ENCODE measurements around the gene TSEN34.
A peak's percentile ranks its signal among the peaks of the same experiment; 100 is the strongest.
"Not testable (repeated sequence)": the region's sequence is repeated elsewhere in the genome, so short reads cannot be mapped to it uniquely, and the experiment has no call there.

The TSEN34 gene

DNA sequence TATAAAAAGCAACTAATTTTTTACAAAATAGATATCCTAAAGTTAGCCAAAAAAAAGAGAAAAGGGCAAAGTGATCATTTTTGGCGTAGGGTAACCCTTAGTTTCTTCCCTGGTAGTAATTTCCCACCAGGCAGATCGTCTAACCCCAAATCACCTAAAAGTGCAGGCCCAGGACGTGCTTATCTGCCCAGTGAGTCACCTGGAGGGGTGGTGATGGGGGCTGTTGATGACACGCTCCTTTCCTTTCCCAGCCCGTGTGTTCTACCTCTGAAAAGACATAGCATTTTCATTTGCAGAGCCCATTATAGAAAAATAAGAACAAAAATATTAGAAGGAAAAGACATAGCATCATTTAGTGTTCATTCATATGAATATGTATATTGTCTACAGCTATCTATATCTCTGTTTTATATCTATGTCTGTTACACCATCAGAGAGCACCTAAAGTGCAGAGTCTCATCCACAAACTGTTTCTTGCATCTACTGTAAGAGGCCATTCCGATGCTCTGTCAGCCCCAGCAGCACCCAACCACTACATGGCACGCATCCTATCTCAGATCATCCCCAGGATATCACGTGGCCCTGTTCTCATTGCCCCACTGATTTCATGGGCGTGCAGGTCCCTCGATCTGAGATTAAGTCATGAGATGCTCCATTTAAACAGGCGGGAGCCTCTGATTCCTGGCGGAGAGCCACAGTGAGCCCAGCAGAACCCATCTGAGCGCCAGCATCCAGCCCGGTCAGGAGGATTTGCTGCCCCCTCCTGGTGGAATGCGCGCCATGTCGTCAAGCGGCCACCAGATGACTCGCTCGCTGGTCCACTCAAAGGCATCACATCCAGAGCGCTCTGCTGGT, 40.2 kb downstream of the TSEN34 start:
- H3K27ac ChIP-seq = peak overlapping the region; percentile 98
- TF ChIP-seq, protein P1, sequence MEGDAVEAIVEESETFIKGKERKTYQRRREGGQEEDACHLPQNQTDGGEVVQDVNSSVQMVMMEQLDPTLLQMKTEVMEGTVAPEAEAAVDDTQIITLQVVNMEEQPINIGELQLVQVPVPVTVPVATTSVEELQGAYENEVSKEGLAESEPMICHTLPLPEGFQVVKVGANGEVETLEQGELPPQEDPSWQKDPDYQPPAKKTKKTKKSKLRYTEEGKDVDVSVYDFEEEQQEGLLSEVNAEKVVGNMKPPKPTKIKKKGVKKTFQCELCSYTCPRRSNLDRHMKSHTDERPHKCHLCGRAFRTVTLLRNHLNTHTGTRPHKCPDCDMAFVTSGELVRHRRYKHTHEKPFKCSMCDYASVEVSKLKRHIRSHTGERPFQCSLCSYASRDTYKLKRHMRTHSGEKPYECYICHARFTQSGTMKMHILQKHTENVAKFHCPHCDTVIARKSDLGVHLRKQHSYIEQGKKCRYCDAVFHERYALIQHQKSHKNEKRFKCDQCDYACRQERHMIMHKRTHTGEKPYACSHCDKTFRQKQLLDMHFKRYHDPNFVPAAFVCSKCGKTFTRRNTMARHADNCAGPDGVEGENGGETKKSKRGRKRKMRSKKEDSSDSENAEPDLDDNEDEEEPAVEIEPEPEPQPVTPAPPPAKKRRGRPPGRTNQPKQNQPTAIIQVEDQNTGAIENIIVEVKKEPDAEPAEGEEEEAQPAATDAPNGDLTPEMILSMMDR (conservative IDR thresholded peaks at IDR 0.05) = peak; percentile 100

DNA sequence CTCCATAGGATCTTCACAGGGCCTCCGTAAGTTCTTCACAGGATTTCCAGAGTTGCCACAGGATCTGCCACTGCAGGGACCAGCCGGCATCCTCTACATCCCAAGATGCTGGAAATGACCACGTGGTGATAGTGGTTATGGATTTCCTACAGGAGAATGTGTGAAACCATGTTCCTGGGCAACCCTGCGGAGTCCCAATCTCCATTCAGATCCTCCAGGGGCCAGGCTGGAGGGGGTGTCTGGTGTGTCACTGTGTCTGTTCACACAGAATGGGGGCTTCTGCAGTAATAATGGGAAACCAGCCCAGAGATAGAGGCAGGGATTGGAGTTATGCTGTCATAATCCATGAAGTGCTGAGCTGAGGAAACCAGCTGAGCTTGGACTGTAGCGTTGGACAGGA, 42.8 kb downstream of the TSEN34 start:
- H3K27ac ChIP-seq = no peak overlapping the region
- TF ChIP-seq, protein P1 (conservative IDR thresholded peaks at IDR 0.05) = no peak

DNA sequence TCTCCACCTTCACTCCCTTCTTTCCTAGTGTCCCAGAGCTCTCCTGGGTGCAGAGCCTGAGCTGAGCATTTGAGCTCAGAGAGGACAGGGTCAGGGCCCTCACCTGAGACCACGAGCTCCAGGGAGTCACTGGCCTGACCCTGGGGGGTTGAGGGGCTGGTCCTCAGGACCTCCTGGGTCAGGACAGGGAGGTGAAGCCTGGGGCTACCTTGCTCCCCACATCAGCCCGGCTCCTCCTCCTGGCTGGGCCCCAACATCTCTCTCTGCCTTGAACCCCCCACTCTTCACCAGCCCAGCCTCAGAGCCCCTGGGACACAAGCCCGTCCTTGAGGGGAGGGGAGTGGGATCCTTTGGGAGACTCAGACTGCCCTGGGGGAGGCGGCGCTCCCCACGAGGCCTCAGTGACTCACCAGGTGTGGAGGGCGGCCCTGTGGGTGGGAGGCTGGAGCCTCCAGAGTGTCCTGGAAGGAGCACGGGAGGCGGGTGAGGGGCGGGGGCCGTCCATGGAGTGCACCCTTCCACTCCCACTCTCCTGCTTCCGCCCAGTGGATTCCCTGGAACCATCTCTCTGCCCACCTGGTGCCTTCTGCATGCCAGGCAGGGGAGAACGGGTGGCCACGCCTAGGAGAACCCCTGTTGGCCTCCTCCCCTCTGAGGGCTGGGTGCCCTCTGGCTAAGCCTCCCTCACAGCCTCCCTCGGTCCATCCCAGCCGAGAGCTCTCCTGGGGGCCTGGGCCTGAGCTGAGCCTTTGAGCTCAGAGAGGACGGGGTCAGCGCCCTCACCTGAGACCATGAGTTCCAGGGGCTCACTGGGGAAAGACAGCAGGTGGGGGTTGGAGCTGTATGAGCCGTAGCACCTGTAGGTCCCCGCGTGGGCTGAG, 48.6 kb downstream of the TSEN34 start:
- H3K27ac ChIP-seq = not testable (repeated sequence)

DNA sequence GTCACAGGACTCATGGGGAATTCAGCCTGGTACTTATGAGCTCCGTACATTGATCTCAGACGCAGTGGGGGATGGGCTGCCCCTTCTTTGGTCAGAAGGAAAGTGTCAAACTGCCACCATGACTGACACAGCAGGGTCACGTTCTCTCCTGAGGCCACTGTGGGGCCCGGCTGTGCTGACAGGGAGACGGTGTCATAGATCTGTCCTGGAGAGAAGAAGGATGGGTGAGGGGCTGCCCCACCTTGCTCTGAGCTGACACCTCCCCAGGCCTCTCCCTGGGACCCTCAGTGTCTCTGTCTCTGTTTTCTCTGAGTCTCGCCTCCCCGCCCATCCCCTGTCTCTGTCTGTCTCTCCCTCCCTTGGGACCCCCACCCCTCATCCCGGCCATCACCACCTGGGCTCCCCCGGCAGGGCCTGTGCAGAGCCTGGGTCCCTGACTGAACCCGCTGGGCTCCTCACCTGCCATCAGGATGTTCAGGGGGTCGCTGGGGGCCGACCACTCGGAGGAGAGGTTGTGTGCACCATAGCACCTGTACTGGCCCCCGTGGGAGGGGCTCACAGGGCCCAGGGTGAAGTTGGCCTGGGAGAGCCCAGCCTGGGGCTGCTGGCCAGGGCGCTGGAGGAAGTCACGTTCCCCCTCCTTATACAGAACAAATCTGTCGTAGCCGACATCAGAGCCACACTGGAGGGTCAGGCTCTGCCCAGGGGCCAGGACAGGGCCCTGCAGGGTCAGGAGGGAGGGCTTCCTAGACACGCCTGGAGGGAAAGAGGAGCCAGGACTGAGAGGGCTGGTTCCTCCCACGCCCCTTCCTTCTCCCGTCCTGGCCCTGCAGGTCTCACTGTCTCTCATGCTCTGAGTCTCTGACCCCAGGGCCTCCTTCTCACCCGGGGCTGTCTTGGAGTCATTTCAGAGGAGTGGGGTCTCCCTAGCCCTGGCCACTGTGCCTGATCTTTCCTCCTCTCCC, 49.5 kb downstream of the TSEN34 start:
- not testable (repeated sequence) for H3K27ac ChIP-seq

- not testable (repeated sequence) for H3K27ac ChIP-seq
Observed at GRCh38 chr19:54242234-54242633, 51.1 kb downstream of the TSEN34 start.

DNA sequence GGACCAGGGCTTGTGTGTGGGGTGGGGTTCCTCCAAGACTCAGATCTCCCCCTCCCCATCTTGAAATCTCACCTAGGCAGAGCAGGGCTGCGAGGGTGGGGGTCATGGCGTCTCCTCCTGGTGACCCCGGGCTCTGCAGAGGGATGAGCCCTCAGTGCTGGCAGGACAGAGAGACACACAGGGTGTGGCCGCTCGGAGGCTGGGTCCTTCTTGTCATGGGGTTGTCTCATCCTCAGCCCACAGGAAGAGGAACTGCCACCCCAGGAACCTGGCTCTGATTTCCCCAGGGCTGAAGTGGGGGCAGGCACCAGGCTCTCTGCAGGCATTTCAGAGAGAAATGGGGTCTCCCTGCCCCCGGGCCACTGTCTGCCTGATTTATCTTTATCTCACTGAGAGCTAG, 51.5 kb downstream of the TSEN34 start, which contains the start of gene LILRA6:
Gene LILRA6, minus strand, starts transcription at position 145 of the 400 bp plus-strand sequence.
- not testable (repeated sequence) for H3K27ac ChIP-seq

DNA sequence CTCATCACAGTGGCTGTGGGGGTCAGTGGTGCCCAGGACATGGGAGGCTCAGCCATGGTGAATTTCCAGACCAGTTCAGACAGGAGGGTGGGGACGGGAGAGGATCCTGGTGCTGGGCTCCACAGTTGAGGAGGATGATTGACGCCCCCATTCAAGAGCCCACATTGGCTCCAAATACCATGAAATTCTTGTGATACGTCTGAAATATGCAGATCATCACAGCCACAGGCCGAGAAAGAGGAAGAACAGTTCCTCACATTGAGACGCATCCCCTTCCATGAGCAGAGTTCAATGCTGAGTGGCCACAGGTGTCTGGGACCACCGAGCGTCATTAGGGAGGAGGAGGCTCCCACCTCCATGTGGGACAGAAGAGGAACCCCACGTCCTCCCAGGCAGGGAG, 52.7 kb downstream of the TSEN34 start:
- not testable (repeated sequence) for H3K27ac ChIP-seq
